IMR-90 (cell line): ENCODE measurements around the gene CCSER1. TPM values are rescaled to one million over a fixed set of nuclear protein-coding genes. Genes with fewer than 3 reads are reported as not detected.

Experiments used
- ATAC-seq: fragments of 200-7000 bp; cut with Tn5 transposase; 2 replicates; pipeline ENCODE4 v1.9.1; 2020; ENCODE audit warnings: low read depth, mild to moderate bottlenecking, moderate library complexity
- BruUV-seq: library from RNA; stranded (reverse); fragments of 400-500 nt; replicated peaks from 2 replicates; lab custom pipeline; 2021; lab: Mats Ljungman, UMichigan
- CTCF ChIA-PET: fragments of 300-600 bp; formaldehyde crosslinking; extraction: SDS; loops from one replicate; lab custom pipeline; 2021; ENCODE audit warnings: antibody characterized with exemption; lab: Yijun Ruan, JAX
- POLR2A ChIA-PET: fragments of 300-600 bp; sonication (Branson Sonifier 250); formaldehyde crosslinking; loops from one replicate; lab custom pipeline; 2022; ENCODE audit warnings: antibody characterized with exemption; ENCODE audit not compliant: unreplicated experiment; lab: Charles Lee
- DNase-seq: peaks from one replicate; pipeline ENCODE4 v3.0.0; 2013
- H2AFZ ChIP-seq: replicated peaks from 2 replicates; pipeline ENCODE3; 2013; ENCODE audit warnings: low read length, mild to moderate bottlenecking; ENCODE audit not compliant: poor library complexity
- H2AK5ac ChIP-seq: 2 replicates; pipeline ENCODE4 v1.6.1; 2013; ENCODE audit warnings: low read depth, low read length, inconsistent platforms
- H2AK9ac ChIP-seq: replicated peaks from 2 replicates; pipeline ENCODE3; 2013; ENCODE audit warnings: mild to moderate bottlenecking, low read depth, low read length, moderate library complexity; ENCODE audit not compliant: poor library complexity
- H2BK120ac ChIP-seq: 2 replicates; pipeline ENCODE4 v1.6.1; 2013; ENCODE audit warnings: low read depth, low read length, inconsistent platforms
- H2BK15ac ChIP-seq: 3 replicates; pipeline ENCODE4 v1.6.1; 2013; ENCODE audit warnings: low read depth, low read length, inconsistent platforms
- H2BK20ac ChIP-seq: 2 replicates; pipeline ENCODE4 v1.6.1; 2013; ENCODE audit warnings: low read depth, mild to moderate bottlenecking, inconsistent platforms, low read length, moderate library complexity
- H2BK5ac ChIP-seq: 2 replicates; pipeline ENCODE4 v1.6.1; 2013; ENCODE audit warnings: mild to moderate bottlenecking, low read depth, low read length, inconsistent platforms; ENCODE audit not compliant: poor library complexity, severe bottlenecking
- H3K14ac ChIP-seq: replicated peaks from 2 replicates; pipeline ENCODE4 v1.6.1; 2013; ENCODE audit warnings: low read depth, low read length, inconsistent platforms
- H3K18ac ChIP-seq: 2 replicates; pipeline ENCODE4 v1.6.1; 2013; ENCODE audit warnings: low read depth, low read length, control low read depth
- H3K23ac ChIP-seq: 2 replicates; pipeline ENCODE4 v1.6.1; 2013; ENCODE audit warnings: low read depth, low read length, inconsistent platforms
- H3K27ac ChIP-seq: 2 replicates; pipeline ENCODE4 v1.5.1; 2013; ENCODE audit warnings: mild to moderate bottlenecking, control low read depth, low read length; ENCODE audit not compliant: insufficient read depth
- H3K27me3 ChIP-seq: 2 replicates; pipeline ENCODE4 v1.6.1; 2013; ENCODE audit warnings: low read length; ENCODE audit not compliant: control insufficient read depth, insufficient read depth
- H3K36me3 ChIP-seq: 2 replicates; pipeline ENCODE4 v1.6.1; 2013; ENCODE audit warnings: low read length, mixed read lengths; ENCODE audit not compliant: control insufficient read depth, insufficient read depth
- H3K4ac ChIP-seq: 2 replicates; pipeline ENCODE4 v1.6.1; 2013; ENCODE audit warnings: low read depth, low read length, inconsistent platforms
- H3K4me1 ChIP-seq: 2 replicates; pipeline ENCODE4 v1.6.1; 2013; ENCODE audit warnings: low read length, mixed read lengths; ENCODE audit not compliant: control insufficient read depth, insufficient read depth
- H3K4me2 ChIP-seq: 2 replicates; pipeline ENCODE4 v1.6.1; 2013; ENCODE audit warnings: low read depth, mild to moderate bottlenecking, control low read depth, low read length, moderate library complexity
- H3K4me3 ChIP-seq: 2 replicates; pipeline ENCODE4 v1.5.1; 2013; ENCODE audit warnings: low read depth, mild to moderate bottlenecking, control low read depth, low read length, moderate library complexity; ENCODE audit not compliant: insufficient read depth
- H3K56ac ChIP-seq: 2 replicates; pipeline ENCODE4 v1.6.1; 2013; ENCODE audit warnings: low read length, inconsistent platforms; ENCODE audit not compliant: insufficient read depth; ENCODE audit errors: extremely low read depth
- H3K79me1 ChIP-seq, 2 experiments: 2 replicates each; pipeline ENCODE4 v1.6.1; 2013; ENCODE audit warnings: low read length in 2 of 2, inconsistent platforms in 1 of 2, low read depth in 1 of 2
- H3K9ac ChIP-seq: 2 replicates; pipeline ENCODE4 v1.6.1; 2013; ENCODE audit warnings: low read depth, low read length, control low read depth
- H3K9me1 ChIP-seq: 2 replicates; pipeline ENCODE4 v1.6.1; 2013; ENCODE audit warnings: low read length, inconsistent platforms; ENCODE audit not compliant: insufficient read depth
- H3K9me3 ChIP-seq: 2 replicates; pipeline ENCODE4 v1.6.1; 2013; ENCODE audit warnings: low read length; ENCODE audit not compliant: control insufficient read depth, insufficient read depth
- H4K20me1 ChIP-seq: 2 replicates; pipeline ENCODE4 v1.6.1; 2013; ENCODE audit warnings: low read length, inconsistent platforms; ENCODE audit not compliant: insufficient read depth
- H4K5ac ChIP-seq: 2 replicates; pipeline ENCODE4 v1.6.1; 2013; ENCODE audit warnings: mild to moderate bottlenecking, low read depth, low read length, control low read depth
- H4K8ac ChIP-seq, 2 experiments: 2 replicates each; pipeline ENCODE4 v1.6.1; 2013; ENCODE audit warnings: low read depth in 2 of 2, low read length in 2 of 2, control low read depth in 1 of 2, inconsistent platforms in 1 of 2
- H4K91ac ChIP-seq: 2 replicates; pipeline ENCODE4 v1.6.1; 2013; ENCODE audit warnings: low read depth, low read length, inconsistent platforms; ENCODE audit not compliant: insufficient read depth
- BHLHE40 ChIP-seq: fragments of 150-350 bp; IDR thresholded peaks from 2 replicates; pipeline ENCODE4 v1.6.1; 2016; ENCODE audit warnings: mild to moderate bottlenecking, low read depth, low read length
- CEBPB ChIP-seq: IDR thresholded peaks from 2 replicates; pipeline ENCODE4 v1.6.1; 2012; ENCODE audit warnings: low read depth, low read length, improper control_type of control experiment
- CHD1 ChIP-seq: IDR thresholded peaks from 2 replicates; pipeline ENCODE4 v1.6.1; 2012; ENCODE audit warnings: low read depth, low read length, improper control_type of control experiment
- CTCF ChIP-seq: conservative IDR thresholded peaks from 2 replicates; pipeline ENCODE4 v1.5.1; 2012; ENCODE audit warnings: mild to moderate bottlenecking, low read depth, low read length, improper control_type of control experiment
- FOS ChIP-seq: fragments of 150-350 bp; IDR thresholded peaks from 2 replicates; pipeline ENCODE4 v1.6.1; 2016; ENCODE audit warnings: low read depth, low read length
- MAFK ChIP-seq: IDR thresholded peaks from 2 replicates; pipeline ENCODE4 v1.6.1; 2012; ENCODE audit warnings: low read depth, low read length, improper control_type of control experiment
- NFE2L2 ChIP-seq: fragments of 150-350 bp; IDR thresholded peaks from 2 replicates; pipeline ENCODE4 v1.6.1; 2016; ENCODE audit warnings: low read depth, mild to moderate bottlenecking, low read length
- POLR2A ChIP-seq: IDR thresholded peaks from 2 replicates; pipeline ENCODE4 v1.6.1; 2012; ENCODE audit warnings: mild to moderate bottlenecking, low read depth, low read length
- RAD21 ChIP-seq: IDR thresholded peaks from 2 replicates; pipeline ENCODE4 v1.6.1; 2012; ENCODE audit warnings: low read length, improper control_type of control experiment
- RFX5 ChIP-seq: IDR thresholded peaks from 2 replicates; pipeline ENCODE4 v1.8.0; 2012; ENCODE audit warnings: low read depth, mild to moderate bottlenecking, low read length, moderate library complexity
- dilution Hi-C: fragments of 300-500 bp; cut with HindIII; formaldehyde crosslinking; loops from one replicate; pipeline ENCODE4 v1.14.3; 2018; ENCODE audit warnings: low sequenced_read_pairs; ENCODE audit not compliant: unreplicated experiment
- in situ Hi-C: fragments of 300-500 bp; cut with MboI; formaldehyde crosslinking; loops from 3 replicates; pipeline ENCODE4 v1.14.3; 2019; ENCODE audit warnings: low sequenced_read_pairs, inconsistent platforms, mixed read lengths
- intact Hi-C: fragments of 100-400 bp; cut with micrococcal nuclease; formaldehyde crosslinking; loops from 2 replicates; pipeline ENCODE4 v1.10.0; 2022
- polyA plus RNA-seq, 3 experiments: library from polyadenylated mRNA; depleted of rRNA; stranded (reverse); fragments of >200 nt; gene quantifications; 2 replicates each; pipeline ENCODE4 v1.2.3, GENCODE V29; 2012; ENCODE audit warnings: low replicate concordance in 1 of 3
- total RNA-seq: library from RNA; depleted of rRNA; stranded (reverse); fragments of >200 nt; gene quantifications from 2 replicates; pipeline ENCODE4 v1.2.3, GENCODE V29; 2012
- TF ChIP-seq, protein P1 (sequence below): fragments of 150-350 bp; IDR thresholded peaks from 2 replicates; pipeline ENCODE4 v1.6.1; 2017; ENCODE audit warnings: mild to moderate bottlenecking, antibody characterized with exemption, low read length, low read depth

CCSER1 gene
- total and polyA plus RNA-seq, 2 of the 4 experiments (the other 2 are of a cell fraction), result not detected

GRCh38 chr4:91025241-91026148, 898.3 kb downstream of the CCSER1 start:
- H3K9me1 ChIP-seq, result no peaks in the 10 kb centered on the region
- H3K56ac ChIP-seq, result no peak overlapping the region
- H3K18ac ChIP-seq, result no peak overlapping the region
- H3K14ac ChIP-seq, result no peak overlapping the region
- no TSS peak for BruUV-seq
- H3K4ac ChIP-seq, result no peak overlapping the region
- H2AK5ac ChIP-seq, result no peak overlapping the region
- no peak overlapping the region for H4K8ac ChIP-seq
- no peaks in the 10 kb centered on the region for H3K36me3 ChIP-seq
- ChIA-PET POLR2A (no interaction called here), CTCF (no interaction called here)
- dilution Hi-C loops, result no loop called here
- no peak overlapping the region for H3K4me3 ChIP-seq
- TF ChIP-seq RAD21, result no peak
- no peak for TF ChIP-seq CTCF
- no peak for TF ChIP-seq BHLHE40
- no peak for TF ChIP-seq RFX5
- TF ChIP-seq MAFK, result no peak
- no peak for TF ChIP-seq POLR2A
- TF ChIP-seq FOS, result no peak
- TF ChIP-seq CHD1, result no peak
- TF ChIP-seq NFE2L2, result no peak
- TF ChIP-seq, protein P1, sequence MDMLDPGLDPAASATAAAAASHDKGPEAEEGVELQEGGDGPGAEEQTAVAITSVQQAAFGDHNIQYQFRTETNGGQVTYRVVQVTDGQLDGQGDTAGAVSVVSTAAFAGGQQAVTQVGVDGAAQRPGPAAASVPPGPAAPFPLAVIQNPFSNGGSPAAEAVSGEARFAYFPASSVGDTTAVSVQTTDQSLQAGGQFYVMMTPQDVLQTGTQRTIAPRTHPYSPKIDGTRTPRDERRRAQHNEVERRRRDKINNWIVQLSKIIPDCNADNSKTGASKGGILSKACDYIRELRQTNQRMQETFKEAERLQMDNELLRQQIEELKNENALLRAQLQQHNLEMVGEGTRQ, result no peak
- TF ChIP-seq CEBPB, result no peak
- in situ Hi-C loops, result no loop called here
- no peak overlapping the region for H2BK120ac ChIP-seq
- H3K79me1 ChIP-seq, result no peaks in the 10 kb centered on the region
- no peaks in the 10 kb centered on the region for H4K20me1 ChIP-seq
- no peak overlapping the region for H2BK15ac ChIP-seq
- no peak overlapping the region for H3K4me2 ChIP-seq
- H4K5ac ChIP-seq, result no peak overlapping the region
- no peak overlapping the region for H2BK20ac ChIP-seq
- no peak for DNase-seq
- no peak for ATAC-seq
- H2AFZ ChIP-seq, result no peak overlapping the region
- H3K9ac ChIP-seq, result no peak overlapping the region
- no peaks in the 10 kb centered on the region for H3K4me1 ChIP-seq
- no peak overlapping the region for H2AK9ac ChIP-seq
- intact Hi-C loops, result no loop called here
- H2BK5ac ChIP-seq, result no peak overlapping the region
- H3K27ac ChIP-seq, result no peak overlapping the region
- H4K91ac ChIP-seq, result no peak overlapping the region
- no peaks in the 10 kb centered on the region for H3K9me3 ChIP-seq
- no peak overlapping the region for H3K23ac ChIP-seq
- no peaks in the 10 kb centered on the region for H3K27me3 ChIP-seq
